Progenitor cell of endocrine pancreas (in vitro differentiated cells): ENCODE data around the gene ASXL1. TPM values are rescaled to one million over a fixed set of nuclear protein-coding genes. Genes with fewer than 3 reads are reported as not detected.

Experiments used
- DNase-seq: peaks from one replicate; pipeline ENCODE4 v3.0.0; 2021; ENCODE audit warnings: low spot score; ENCODE audit not compliant: unreplicated experiment
- H3K27ac Mint-ChIP-seq: 2 replicates; pipeline ENCODE4 v1.8.0; 2021; ENCODE audit warnings: mild to moderate bottlenecking, moderate library complexity, mixed read lengths
- H3K27me3 Mint-ChIP-seq: 2 replicates; pipeline ENCODE4 v1.8.0; 2021; ENCODE audit warnings: mixed read lengths
- H3K36me3 Mint-ChIP-seq: 2 replicates; pipeline ENCODE4 v1.8.0; 2022; ENCODE audit warnings: mixed read lengths; ENCODE audit not compliant: insufficient read depth
- H3K4me1 Mint-ChIP-seq: 2 replicates; pipeline ENCODE4 v1.8.0; 2021; ENCODE audit warnings: low read depth, mixed read lengths
- H3K4me3 Mint-ChIP-seq: 2 replicates; pipeline ENCODE4 v1.8.0; 2021; ENCODE audit warnings: low read depth, mild to moderate bottlenecking, moderate library complexity, mixed read lengths
- H3K9me3 Mint-ChIP-seq: 2 replicates; pipeline ENCODE4 v1.8.0; 2021; ENCODE audit warnings: low read depth, mixed read lengths
- CTCF ChIP-seq: fragments of 200-600 bp; sonication (generic); IDR thresholded peaks from one replicate; pipeline ENCODE4 v1.5.0; 2021; ENCODE audit warnings: antibody characterized with exemption, mild to moderate bottlenecking; ENCODE audit not compliant: unreplicated experiment
- total RNA-seq: library from RNA; stranded (reverse); gene quantifications from 2 replicates; pipeline ENCODE4 v1.2.1, GENCODE V29; 2021

The ASXL1 gene
- total RNA-seq, 1 donor from 2014 or later = 201 TPM

DNA sequence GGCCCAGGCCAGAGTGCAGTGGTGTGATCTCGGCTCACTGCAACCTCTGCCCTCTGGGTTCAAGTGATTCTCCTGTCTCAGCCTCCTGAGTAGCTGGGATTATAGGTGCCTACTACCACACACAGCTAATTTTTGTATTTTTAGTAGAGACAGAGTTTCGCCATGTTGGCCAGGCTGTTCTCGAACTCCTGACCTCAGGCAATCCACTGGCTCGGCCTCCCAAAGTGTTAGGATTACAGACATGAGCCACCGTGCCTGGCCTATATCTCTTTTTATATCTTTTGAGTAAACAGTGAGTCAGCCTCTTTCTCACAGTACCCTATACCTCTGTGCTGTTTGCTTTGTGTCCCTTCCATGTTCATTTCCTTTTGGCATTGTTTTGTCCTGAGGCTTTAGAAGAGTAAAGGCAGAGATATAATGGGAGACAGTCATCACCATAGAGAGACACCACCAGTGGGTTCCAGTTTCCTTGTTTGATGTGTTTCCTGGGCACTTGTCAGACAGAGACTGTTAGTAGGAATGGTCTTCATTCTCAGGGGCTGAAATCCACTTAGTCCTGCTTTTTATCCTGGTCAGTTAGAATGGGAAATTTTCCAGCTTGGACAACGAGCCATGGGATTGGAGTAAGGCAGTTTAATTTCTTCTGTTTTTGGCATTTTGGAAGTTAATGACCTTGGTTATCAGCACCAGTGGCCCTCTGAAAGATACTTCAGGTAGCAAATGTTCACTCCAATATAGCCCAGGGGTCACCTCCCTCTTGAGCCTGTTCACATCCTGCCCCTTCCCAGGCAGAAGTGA, 32.2 kb upstream of the ASXL1 start:
- no peak for TF ChIP-seq CTCF
- H3K4me3 Mint-ChIP-seq = no peak overlapping the region
- H3K27ac Mint-ChIP-seq = peak overlapping the region; percentile 93
- H3K36me3 Mint-ChIP-seq = peaks cover 11% of the 10 kb centered on the region
- no peaks in the 10 kb centered on the region for H3K27me3 Mint-ChIP-seq
- H3K4me1 Mint-ChIP-seq = peaks cover 24% of the 10 kb centered on the region
- H3K9me3 Mint-ChIP-seq = no peaks in the 10 kb centered on the region
- no peak for DNase-seq

- H3K9me3 Mint-ChIP-seq = no peaks in the 10 kb centered on the region
- H3K4me3 Mint-ChIP-seq = no peak overlapping the region
- no peak for DNase-seq
- H3K27me3 Mint-ChIP-seq = no peaks in the 10 kb centered on the region
- H3K27ac Mint-ChIP-seq = peak overlapping the region; percentile 93
- TF ChIP-seq CTCF = no peak
- peaks cover 24% of the 10 kb centered on the region for H3K4me1 Mint-ChIP-seq
- peaks cover 10% of the 10 kb centered on the region for H3K36me3 Mint-ChIP-seq
These were observed 31.7 kb upstream of the ASXL1 start for GRCh38 chr20:32326504-32326845.

GRCh38 chr20:32327087-32327681, 30.9 kb upstream of the ASXL1 start:
- H3K4me3 Mint-ChIP-seq = no peak overlapping the region
- H3K9me3 Mint-ChIP-seq = no peaks in the 10 kb centered on the region
- DNase-seq = no peak
- no peaks in the 10 kb centered on the region for H3K27me3 Mint-ChIP-seq
- peaks cover 24% of the 10 kb centered on the region for H3K4me1 Mint-ChIP-seq
- TF ChIP-seq CTCF = no peak
- H3K27ac Mint-ChIP-seq = peak overlapping the region; percentile 93
- peaks cover 14% of the 10 kb centered on the region for H3K36me3 Mint-ChIP-seq

- Mint-ChIP-seq H3K27me3 (no peaks in the 10 kb centered on the region), H3K4me1 (peaks cover 22% of the 10 kb centered on the region), H3K4me3 (no peak overlapping the region), H3K36me3 (peaks cover 26% of the 10 kb centered on the region), H3K27ac (no peak overlapping the region), H3K9me3 (no peaks in the 10 kb centered on the region)
- no peak for TF ChIP-seq CTCF
- no peak for DNase-seq
These were observed 28.1 kb upstream of the ASXL1 start for GRCh38 chr20:32329817-32330554.

GRCh38 chr20:32330555-32330897, 27.6 kb upstream of the ASXL1 start:
- Mint-ChIP-seq H3K36me3 (peaks cover 27% of the 10 kb centered on the region), H3K27me3 (no peaks in the 10 kb centered on the region)

More at GRCh38 chr20:32330555-32330897, 27.6 kb upstream of the ASXL1 start:
- Mint-ChIP-seq H3K9me3 (no peaks in the 10 kb centered on the region), H3K4me1 (peaks cover 22% of the 10 kb centered on the region), H3K4me3 (no peak overlapping the region), H3K27ac (no peak overlapping the region)
- no peak for DNase-seq
- TF ChIP-seq CTCF = no peak
